Activated CD4-positive, alpha-beta T cell treated with anti-CD3 and anti-CD28 coated beads for 1 hour (primary cell): ENCODE data around the gene EXD2.
"Not testable (repeated sequence)": the region's sequence is repeated elsewhere in the genome, so short reads cannot be mapped to it uniquely, and the experiment has no call there.

Experiments used
- DNase-seq: peaks from one replicate; pipeline ENCODE4 v3.0.0-alpha.2; 2020

EXD2 gene

GRCh38 chr14:69204753-69205152, 13.5 kb downstream of the EXD2 start:
- no peak for DNase-seq

- no peak for DNase-seq
Observed at GRCh38 chr14:69207435-69208041, 16.2 kb downstream of the EXD2 start.

GRCh38 chr14:69208666-69209065, 17.4 kb downstream of the EXD2 start:
- DNase-seq = no peak

GRCh38 chr14:69214393-69214792, 23.1 kb downstream of the EXD2 start:
- DNase-seq = no peak

- DNase-seq = not testable (repeated sequence)
Observed at GRCh38 chr14:69217663-69218062, 26.4 kb downstream of the EXD2 start.

DNA sequence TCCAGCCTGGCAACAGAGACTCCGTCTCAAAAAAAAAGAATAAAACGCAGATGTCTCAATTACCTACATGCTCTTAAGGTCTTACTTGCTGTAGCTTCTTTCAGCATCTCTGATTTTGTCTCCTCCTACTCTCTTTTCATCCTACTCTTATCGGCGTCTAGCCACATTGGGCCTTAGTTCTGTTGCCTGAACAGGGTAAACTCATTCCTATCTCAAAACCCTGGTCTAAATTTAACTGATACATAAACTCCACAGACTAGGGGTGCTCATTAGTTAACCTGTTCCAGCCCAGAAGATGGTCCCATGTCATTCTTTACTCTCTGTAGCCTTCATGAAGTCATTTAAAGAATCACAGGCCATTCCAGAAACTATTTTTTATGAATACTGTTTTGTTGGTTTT, 33.6 kb downstream of the EXD2 start:
- no peak for DNase-seq

DNA sequence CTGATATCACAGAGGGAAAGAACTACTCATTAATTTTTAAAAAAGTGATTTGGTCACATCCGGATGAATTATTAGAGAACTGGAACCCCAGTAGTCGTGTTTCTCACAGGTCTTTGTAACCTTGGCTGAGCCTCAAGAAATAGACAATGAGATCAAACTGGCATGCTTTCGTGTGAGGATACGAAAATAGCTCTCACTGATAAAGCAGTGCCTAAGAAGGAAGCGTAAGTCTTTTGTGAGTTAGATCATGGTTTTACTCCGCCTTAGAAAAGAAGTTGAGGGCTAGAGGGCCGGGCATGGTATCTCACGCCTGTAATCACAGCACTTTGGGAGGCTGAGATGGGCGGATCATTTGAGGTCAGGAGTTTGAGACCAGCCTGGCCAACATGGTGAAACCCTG, 34.9 kb downstream of the EXD2 start:
- no peak for DNase-seq

- DNase-seq = no peak
Observed at GRCh38 chr14:69226736-69227135, 35.4 kb downstream of the EXD2 start.

GRCh38 chr14:69231486-69231885, 40.2 kb downstream of the EXD2 start:
- DNase-seq = no peak

DNA sequence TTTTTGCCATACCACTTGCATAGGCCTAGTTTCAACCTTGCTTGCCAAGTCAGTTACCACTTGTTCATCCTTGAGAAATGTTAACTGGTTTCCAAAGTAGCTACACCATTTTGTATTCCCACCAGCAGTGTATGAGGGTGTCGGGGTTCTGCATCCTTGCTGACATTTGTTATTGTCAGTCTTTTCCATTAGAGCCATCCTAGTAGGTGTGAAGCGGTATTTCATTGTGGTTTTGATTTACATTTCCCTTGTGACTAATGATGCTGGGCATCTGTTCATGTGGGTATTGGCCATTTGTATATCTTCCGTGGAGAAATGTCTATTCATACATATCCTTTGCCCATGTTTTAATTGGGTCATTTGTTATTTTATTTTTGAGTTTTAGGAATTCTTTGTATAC, 41.1 kb downstream of the EXD2 start:
- DNase-seq = no peak

- DNase-seq = no peak
Observed at GRCh38 chr14:69234106-69234505, 42.8 kb downstream of the EXD2 start.

- no peak for DNase-seq
Observed at GRCh38 chr14:69235708-69236107, 44.4 kb downstream of the EXD2 start.

DNA sequence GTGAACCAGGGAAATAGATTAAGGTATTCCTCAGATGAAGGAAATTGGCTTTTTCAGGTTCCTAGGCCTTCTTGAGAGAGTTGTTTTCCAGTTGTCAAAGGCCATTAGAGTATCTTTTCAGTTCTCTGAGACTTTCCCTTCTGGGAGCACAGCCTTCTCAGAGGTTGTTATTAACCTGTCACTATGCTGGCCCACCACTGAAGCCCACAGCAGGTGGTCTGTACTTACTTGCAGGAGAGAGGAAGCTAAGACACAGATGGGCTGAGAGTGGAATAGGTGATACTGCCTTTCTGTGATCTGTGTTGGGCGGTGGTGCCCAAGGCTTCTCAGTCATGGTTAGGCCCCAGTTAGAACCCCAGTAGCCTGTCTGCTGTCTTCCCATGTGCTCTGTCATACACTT, 45.8 kb downstream of the EXD2 start:
- DNase-seq = no peak

DNA sequence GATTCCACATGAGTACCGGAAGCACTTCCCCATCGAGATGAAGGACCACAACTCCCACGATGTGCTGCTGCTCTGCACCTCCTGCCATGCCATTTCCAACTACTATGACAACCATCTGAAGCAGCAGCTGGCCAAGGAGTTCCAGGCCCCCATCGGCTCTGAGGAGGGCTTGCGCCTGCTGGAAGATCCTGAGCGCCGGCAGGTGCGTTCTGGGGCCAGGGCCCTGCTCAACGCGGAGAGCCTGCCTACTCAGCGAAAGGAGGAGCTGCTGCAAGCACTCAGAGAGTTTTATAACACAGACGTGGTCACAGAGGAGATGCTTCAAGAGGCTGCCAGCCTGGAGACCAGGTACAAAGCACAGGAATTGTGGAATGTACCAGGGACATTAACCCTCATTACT, 46.3 kb downstream of the EXD2 start:
- no peak for DNase-seq

DNA sequence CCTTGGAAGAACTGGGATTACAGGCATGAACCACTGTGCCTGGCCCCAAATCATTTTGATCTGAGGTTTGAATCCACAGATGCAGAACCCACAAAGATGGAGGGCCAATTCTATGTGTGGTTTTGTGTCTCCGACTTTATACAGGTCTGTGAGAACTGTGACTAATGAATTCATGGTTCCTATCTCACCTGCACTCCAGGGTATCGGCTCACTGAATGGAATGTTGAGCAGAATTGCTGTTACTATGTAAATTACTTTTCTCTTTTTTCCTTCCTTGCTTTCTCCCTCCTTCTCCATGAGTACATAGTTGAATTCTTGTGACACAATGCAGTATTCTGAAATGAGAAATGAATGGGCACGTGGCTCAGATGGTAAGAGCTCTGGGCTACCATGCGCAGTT, 47.6 kb downstream of the EXD2 start:
- no peak for DNase-seq

DNA sequence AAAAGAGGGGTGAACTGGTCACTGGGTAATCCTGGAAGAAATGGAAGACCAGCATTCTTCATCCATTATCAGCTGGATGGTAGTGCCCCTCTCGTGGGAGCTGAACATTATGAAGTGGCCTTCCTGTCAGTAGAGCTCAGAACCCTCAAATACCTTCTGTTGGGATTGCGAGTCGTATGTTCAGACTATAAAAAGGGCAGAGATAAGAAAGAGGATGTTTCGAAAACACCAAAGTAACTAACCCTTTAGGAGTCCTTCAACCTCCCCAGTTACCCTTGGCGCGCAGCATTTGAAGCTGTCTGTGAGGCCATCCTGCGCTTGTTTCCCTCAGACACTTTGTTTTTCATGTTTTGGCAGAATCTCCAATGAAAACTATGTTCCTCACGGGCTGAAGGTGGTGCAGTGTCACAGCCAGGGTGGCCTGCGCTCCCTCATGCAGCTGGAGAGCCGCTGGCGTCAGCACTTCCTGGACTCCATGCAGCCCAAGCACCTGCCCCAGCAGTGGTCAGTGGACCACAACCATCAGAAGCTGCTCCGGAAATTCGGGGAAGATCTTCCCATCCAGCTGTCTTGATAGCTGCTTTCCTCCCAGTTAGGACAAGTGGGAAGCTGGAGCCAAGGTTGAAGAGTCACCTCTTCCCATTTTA, 49.4 kb downstream of the EXD2 start:
- no peak for DNase-seq

DNA sequence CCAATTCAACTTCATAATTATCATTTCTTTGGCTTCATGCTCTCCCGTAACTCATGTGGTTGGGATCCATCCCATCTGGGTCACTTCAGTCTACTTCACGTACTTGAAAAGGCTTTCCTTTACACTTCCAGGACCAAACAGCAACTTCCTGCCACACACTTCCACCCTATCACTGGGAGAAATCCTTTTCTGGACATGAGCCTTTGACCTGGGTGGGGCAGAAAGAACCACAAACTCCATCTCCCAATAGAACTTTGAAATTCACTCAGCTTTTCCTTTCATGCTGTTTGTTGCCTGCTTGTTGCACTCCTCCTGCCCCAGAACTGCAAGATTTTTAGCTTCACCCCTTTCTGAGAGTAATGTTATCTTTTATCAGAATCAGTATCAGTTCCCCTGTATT, 50.3 kb downstream of the EXD2 start:
- DNase-seq = no peak

GRCh38 chr14:69242311-69243224, 51.3 kb downstream of the EXD2 start:
- no peak for DNase-seq

GRCh38 chr14:69244946-69245345, 53.6 kb downstream of the EXD2 start:
- no peak for DNase-seq

- no peak for DNase-seq
Observed at GRCh38 chr14:69246331-69246730, 55.0 kb downstream of the EXD2 start.

GRCh38 chr14:69247676-69248440, 56.6 kb downstream of the EXD2 start:
- DNase-seq = no peak

- DNase-seq = no peak
Observed at GRCh38 chr14:69249603-69250002, 58.3 kb downstream of the EXD2 start.

DNA sequence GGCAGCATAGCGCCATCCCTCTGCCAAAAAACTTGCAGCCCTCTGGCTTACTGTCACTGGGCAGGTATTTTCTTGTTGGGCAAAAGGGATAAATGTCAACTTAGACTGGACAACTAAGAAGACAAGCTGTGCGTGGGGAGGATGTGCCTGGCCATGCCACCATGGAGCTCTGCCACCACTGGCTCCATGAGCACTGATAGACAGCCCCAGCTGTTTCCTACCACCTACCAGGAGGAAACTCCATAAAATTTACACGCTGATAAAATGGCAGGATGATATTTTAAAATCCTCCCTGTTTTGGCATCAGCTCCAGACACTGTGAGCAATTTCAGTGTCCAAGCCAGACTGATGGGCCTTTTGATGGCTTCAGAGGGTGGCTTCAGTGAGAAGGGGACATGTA, 61.6 kb downstream of the EXD2 start:
- no peak for DNase-seq
